ENCODE data around the gene PPIF. TPM values are rescaled to one million over a fixed set of nuclear protein-coding genes. Genes with fewer than 3 reads are reported as not detected.

Gene PPIF
- total RNA-seq, 6 experiments from 2014 or later: 66.1 to 109 (median 98.9) TPM

DNA sequence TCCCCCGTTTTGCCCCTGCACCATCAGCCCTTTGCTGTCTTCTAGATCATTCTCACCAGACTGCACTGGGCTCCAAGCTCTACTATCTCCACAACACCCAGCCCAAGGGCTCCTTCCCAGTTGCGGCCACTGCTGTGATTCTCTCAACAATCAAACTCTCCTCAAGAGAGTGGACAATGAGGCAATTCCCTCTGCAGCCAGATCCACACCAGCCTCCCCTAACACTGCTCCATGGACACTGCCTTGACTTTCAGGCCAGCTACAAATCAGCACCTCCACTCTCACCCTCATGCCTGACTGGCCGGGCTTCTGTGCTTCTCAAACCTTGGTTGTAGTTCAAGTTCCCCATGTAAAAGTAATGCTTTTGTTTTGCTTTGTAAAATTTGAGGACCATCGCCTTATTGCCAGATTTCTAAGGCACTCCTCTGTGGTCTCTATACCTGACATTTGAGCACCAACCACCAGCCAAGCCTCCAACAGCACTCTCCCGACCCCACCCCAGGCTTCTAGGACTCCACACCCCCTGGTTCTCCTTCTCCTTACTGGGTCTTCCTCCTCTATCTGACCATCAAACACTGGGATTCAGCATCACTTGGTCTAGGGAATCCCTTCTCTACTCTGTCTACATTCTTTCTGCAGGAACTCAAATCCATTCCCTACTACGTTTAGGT, 45.4 kb downstream of the PPIF start:
- DNase-seq: no peak

GRCh38 chr10:79393221-79393923, 46.1 kb downstream of the PPIF start:
- no peak for DNase-seq
- H3K36me3 Mint-ChIP-seq (ENCODE audit: low read depth): peaks cover 31% of the 10 kb centered on the region
- TF ChIP-seq, protein P1, sequence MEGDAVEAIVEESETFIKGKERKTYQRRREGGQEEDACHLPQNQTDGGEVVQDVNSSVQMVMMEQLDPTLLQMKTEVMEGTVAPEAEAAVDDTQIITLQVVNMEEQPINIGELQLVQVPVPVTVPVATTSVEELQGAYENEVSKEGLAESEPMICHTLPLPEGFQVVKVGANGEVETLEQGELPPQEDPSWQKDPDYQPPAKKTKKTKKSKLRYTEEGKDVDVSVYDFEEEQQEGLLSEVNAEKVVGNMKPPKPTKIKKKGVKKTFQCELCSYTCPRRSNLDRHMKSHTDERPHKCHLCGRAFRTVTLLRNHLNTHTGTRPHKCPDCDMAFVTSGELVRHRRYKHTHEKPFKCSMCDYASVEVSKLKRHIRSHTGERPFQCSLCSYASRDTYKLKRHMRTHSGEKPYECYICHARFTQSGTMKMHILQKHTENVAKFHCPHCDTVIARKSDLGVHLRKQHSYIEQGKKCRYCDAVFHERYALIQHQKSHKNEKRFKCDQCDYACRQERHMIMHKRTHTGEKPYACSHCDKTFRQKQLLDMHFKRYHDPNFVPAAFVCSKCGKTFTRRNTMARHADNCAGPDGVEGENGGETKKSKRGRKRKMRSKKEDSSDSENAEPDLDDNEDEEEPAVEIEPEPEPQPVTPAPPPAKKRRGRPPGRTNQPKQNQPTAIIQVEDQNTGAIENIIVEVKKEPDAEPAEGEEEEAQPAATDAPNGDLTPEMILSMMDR (IDR thresholded peaks at IDR 0.05): no peak
- H3K4me3 Mint-ChIP-seq: no peak overlapping the region
- peaks cover 32% of the 10 kb centered on the region for H3K4me1 Mint-ChIP-seq (ENCODE audit: low read depth)
- peaks cover 2% of the 10 kb centered on the region for H3K27me3 Mint-ChIP-seq (ENCODE audit: insufficient read depth)
- H3K27ac Mint-ChIP-seq: no peak overlapping the region; the same call in 1 of the 2 replicates
- no peaks in the 10 kb centered on the region for H3K9me3 Mint-ChIP-seq

More for the DNA sequence above, 45.4 kb downstream of the PPIF start:
- no peaks in the 10 kb centered on the region for H3K9me3 Mint-ChIP-seq
- peaks cover 31% of the 10 kb centered on the region for H3K36me3 Mint-ChIP-seq (ENCODE audit: low read depth)
- TF ChIP-seq, protein P1 (IDR thresholded peaks at IDR 0.05): no peak
- no peak overlapping the region; the same call in 1 of the 2 replicates for H3K27ac Mint-ChIP-seq
- H3K4me1 Mint-ChIP-seq (ENCODE audit: low read depth): peaks cover 25% of the 10 kb centered on the region
- H3K27me3 Mint-ChIP-seq (ENCODE audit: insufficient read depth): peaks cover 3% of the 10 kb centered on the region
- no peak overlapping the region for H3K4me3 Mint-ChIP-seq

GRCh38 chr10:79393924-79394610, 46.8 kb downstream of the PPIF start:
- TF ChIP-seq, protein P1 (IDR thresholded peaks at IDR 0.05): no peak
- Mint-ChIP-seq H3K4me3 (no peak overlapping the region), H3K27ac (no peak overlapping the region), H3K4me1 (ENCODE audit: low read depth) (peaks cover 39% of the 10 kb centered on the region), H3K27me3 (ENCODE audit: insufficient read depth) (peaks cover 3% of the 10 kb centered on the region), H3K36me3 (ENCODE audit: low read depth) (peaks cover 31% of the 10 kb centered on the region), H3K9me3 (no peaks in the 10 kb centered on the region)
- no peak for DNase-seq

DNA sequence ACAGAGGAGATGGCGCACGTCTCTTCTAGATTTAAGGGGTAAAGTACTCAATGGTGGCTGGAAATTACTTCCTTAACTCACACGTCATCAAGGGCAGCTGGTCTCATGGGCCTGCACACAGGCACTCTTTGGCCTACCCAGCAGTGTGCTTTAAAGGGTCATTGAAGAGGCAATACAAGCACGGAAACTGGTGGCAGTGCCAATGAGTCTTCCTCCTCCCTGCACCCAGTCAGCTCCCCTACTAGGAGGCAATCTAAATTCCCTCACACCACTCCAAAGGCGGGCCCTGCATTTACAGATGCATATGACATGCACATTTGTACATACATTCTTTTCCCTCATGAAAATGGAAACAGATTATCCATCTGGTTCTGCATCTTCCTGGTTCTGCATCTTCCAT, 47.4 kb downstream of the PPIF start:
- Mint-ChIP-seq H3K27ac (no peak overlapping the region; the same call in 1 of the 2 replicates), H3K36me3 (ENCODE audit: low read depth) (peaks cover 31% of the 10 kb centered on the region), H3K4me1 (ENCODE audit: low read depth) (peaks cover 45% of the 10 kb centered on the region), H3K27me3 (ENCODE audit: insufficient read depth) (peaks cover 3% of the 10 kb centered on the region), H3K4me3 (no peak overlapping the region), H3K9me3 (no peaks in the 10 kb centered on the region)
- TF ChIP-seq, protein P1 (IDR thresholded peaks at IDR 0.05): no peak
- DNase-seq: no peak

GRCh38 chr10:79396520-79396919, 49.3 kb downstream of the PPIF start:
- H3K36me3 Mint-ChIP-seq (ENCODE audit: low read depth): peaks cover 31% of the 10 kb centered on the region
- H3K27ac Mint-ChIP-seq: no peak overlapping the region
- no peak overlapping the region for H3K4me3 Mint-ChIP-seq
- H3K9me3 Mint-ChIP-seq: no peaks in the 10 kb centered on the region
- H3K4me1 Mint-ChIP-seq (ENCODE audit: low read depth): peaks cover 59% of the 10 kb centered on the region
- TF ChIP-seq, protein P1 (IDR thresholded peaks at IDR 0.05): no peak
- peaks cover 3% of the 10 kb centered on the region for H3K27me3 Mint-ChIP-seq (ENCODE audit: insufficient read depth)
- no peak for DNase-seq

Data from HFFc6 (cell line).